Tibial artery (tissue), 4 donors: ENCODE data around the gene C1orf74.

Source experiments
- DNase-seq, 2 donors: peaks; one replicate each; pipeline ENCODE4 v3.0.0-alpha.2; 2019
- H3K27ac ChIP-seq, 2 donors: fragments of 200-600 bp; sonication (generic) in 1 of 2; 1 replicate in 1 of 2; 2 replicates in 1 of 2; pipeline ENCODE4 v1.5.1; 2018 to 2019; ENCODE audit warnings: mild to moderate bottlenecking in 1 of 2
- H3K27me3 ChIP-seq, 2 donors: fragments of 200-600 bp; sonication (generic) in 1 of 2; one replicate each; pipeline versions ENCODE4 v1.5.1 to v1.6.0; 2016 to 2019
- H3K36me3 ChIP-seq, 3 donors: fragments of 200-600 bp; sonication (generic) in 2 of 3; one replicate each; pipeline ENCODE4 v1.5.1; 2016 to 2019; ENCODE audit warnings: mild to moderate bottlenecking in 2 of 3
- H3K4me1 ChIP-seq, 4 donors: fragments of 200-600 bp; sonication (generic) in 2 of 4; 1 replicate in 3 of 4; 2 replicates in 1 of 4; pipeline ENCODE4 v1.5.1; 2016 to 2019
- H3K4me3 ChIP-seq, 2 donors: fragments of 200-600 bp; sonication (generic) in 1 of 2; 1 replicate in 1 of 2; 2 replicates in 1 of 2; pipeline ENCODE4 v1.5.1; 2018 to 2019; ENCODE audit warnings: mild to moderate bottlenecking in 2 of 2
- H3K9me3 ChIP-seq, 3 donors: fragments of 200-600 bp; sonication (generic) in 1 of 3; one replicate each; pipeline ENCODE4 v1.5.1; 2016 to 2019
- intact Hi-C: fragments of 100-400 bp; cut with DNase I; formaldehyde crosslinking; loops from one replicate; pipeline ENCODE4 v1.15.0; 2023; ENCODE audit warnings: low total_unique reads
- TF ChIP-seq, protein P1 (sequence below), 2 experiments: fragments of 200-600 bp in 1 of 2; fragments of 450-650 bp in 1 of 2; IDR thresholded peaks; one replicate each; pipeline ENCODE4 v1.5.1; 2017 to 2019; ENCODE audit warnings: antibody characterized with exemption in 2 of 2, mild to moderate bottlenecking in 1 of 2, moderate library complexity in 1 of 2

The C1orf74 gene

GRCh38 chr1:209817691-209818090 lies 33.3 kb upstream of the C1orf74 start:
- DNase-seq = no peak
- H3K36me3 ChIP-seq = no peaks in the 10 kb centered on the region
- no peak overlapping the region for H3K4me3 ChIP-seq
- intact Hi-C loops = no loop called here
- H3K9me3 ChIP-seq = no peaks in the 10 kb centered on the region
- H3K27me3 ChIP-seq = peaks cover 0 to 15% of the 10 kb centered on the region in 2 donors
- TF ChIP-seq, protein P1, sequence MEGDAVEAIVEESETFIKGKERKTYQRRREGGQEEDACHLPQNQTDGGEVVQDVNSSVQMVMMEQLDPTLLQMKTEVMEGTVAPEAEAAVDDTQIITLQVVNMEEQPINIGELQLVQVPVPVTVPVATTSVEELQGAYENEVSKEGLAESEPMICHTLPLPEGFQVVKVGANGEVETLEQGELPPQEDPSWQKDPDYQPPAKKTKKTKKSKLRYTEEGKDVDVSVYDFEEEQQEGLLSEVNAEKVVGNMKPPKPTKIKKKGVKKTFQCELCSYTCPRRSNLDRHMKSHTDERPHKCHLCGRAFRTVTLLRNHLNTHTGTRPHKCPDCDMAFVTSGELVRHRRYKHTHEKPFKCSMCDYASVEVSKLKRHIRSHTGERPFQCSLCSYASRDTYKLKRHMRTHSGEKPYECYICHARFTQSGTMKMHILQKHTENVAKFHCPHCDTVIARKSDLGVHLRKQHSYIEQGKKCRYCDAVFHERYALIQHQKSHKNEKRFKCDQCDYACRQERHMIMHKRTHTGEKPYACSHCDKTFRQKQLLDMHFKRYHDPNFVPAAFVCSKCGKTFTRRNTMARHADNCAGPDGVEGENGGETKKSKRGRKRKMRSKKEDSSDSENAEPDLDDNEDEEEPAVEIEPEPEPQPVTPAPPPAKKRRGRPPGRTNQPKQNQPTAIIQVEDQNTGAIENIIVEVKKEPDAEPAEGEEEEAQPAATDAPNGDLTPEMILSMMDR (IDR thresholded peaks at IDR 0.05) = no peak
- no peak overlapping the region for H3K27ac ChIP-seq
- H3K4me1 ChIP-seq = no peaks in the 10 kb centered on the region

DNA sequence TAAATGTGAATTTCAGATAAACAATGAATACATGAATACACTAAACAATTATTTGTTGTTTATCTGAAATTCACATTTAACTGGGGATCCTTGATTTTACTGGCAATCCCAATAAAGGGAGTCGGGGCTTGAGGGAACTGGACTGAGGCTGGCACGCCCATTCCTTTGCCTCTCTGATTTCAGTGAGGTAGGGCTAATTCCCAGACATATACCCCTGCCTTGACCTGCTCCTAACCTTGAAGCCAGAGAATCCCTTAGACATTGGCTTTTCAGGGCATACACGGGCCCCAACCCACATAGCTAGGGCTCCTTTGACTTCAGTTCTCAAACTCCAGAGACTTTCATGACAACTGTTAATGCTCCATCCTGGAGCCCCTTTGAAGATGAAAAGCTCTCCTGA lies 32.6 kb upstream of the C1orf74 start:
- no peaks in the 10 kb centered on the region for H3K4me1 ChIP-seq
- TF ChIP-seq, protein P1 (IDR thresholded peaks at IDR 0.05) = no peak
- H3K27ac ChIP-seq = no peak overlapping the region
- H3K27me3 ChIP-seq = peaks cover 0 to 8% of the 10 kb centered on the region in 2 donors
- no peak for DNase-seq
- no peaks in the 10 kb centered on the region for H3K9me3 ChIP-seq
- intact Hi-C loops = no loop called here
- H3K4me3 ChIP-seq = no peak overlapping the region
- H3K36me3 ChIP-seq = no peaks in the 10 kb centered on the region

GRCh38 chr1:209815931-209816341 lies 31.6 kb upstream of the C1orf74 start:
- TF ChIP-seq, protein P1 (IDR thresholded peaks at IDR 0.05) = no peak
- H3K36me3 ChIP-seq = no peaks in the 10 kb centered on the region
- H3K27ac ChIP-seq = no peak overlapping the region
- peaks cover 0 to 8% of the 10 kb centered on the region in 2 donors for H3K27me3 ChIP-seq
- no peak overlapping the region for H3K4me3 ChIP-seq
- DNase-seq = no peak
- H3K9me3 ChIP-seq = no peaks in the 10 kb centered on the region
- intact Hi-C loops = no loop called here
- H3K4me1 ChIP-seq = no peaks in the 10 kb centered on the region

GRCh38 chr1:209815490-209815889 lies 31.1 kb upstream of the C1orf74 start:
- H3K4me1 ChIP-seq = no peaks in the 10 kb centered on the region
- intact Hi-C loops = no loop called here

GRCh38 chr1:209813902-209814301 lies 29.5 kb upstream of the C1orf74 start:
- H3K4me3 ChIP-seq = no peak overlapping the region
- H3K27ac ChIP-seq = no peak overlapping the region
- no peaks in the 10 kb centered on the region for H3K4me1 ChIP-seq
- DNase-seq = no peak
- H3K27me3 ChIP-seq = peaks cover 0 to 4% of the 10 kb centered on the region in 2 donors
- no peaks in the 10 kb centered on the region for H3K9me3 ChIP-seq
- intact Hi-C loops = no loop called here
- no peaks in the 10 kb centered on the region for H3K36me3 ChIP-seq
- TF ChIP-seq, protein P1 (IDR thresholded peaks at IDR 0.05) = no peak

More at GRCh38 chr1:209815490-209815889, 31.1 kb upstream of the C1orf74 start:
- no peak for DNase-seq
- Histone ChIP-seq H3K27ac (no peak overlapping the region), H3K4me3 (no peak overlapping the region), H3K9me3 (no peaks in the 10 kb centered on the region), H3K27me3 (peaks cover 0 to 8% of the 10 kb centered on the region in 2 donors), H3K36me3 (no peaks in the 10 kb centered on the region)
- TF ChIP-seq, protein P1 (IDR thresholded peaks at IDR 0.05) = no peak

- intact Hi-C loops = no loop called here
- TF ChIP-seq, protein P1 (IDR thresholded peaks at IDR 0.05) = no peak
- Histone ChIP-seq H3K4me3 (no peak overlapping the region), H3K9me3 (no peaks in the 10 kb centered on the region), H3K27ac (no peak overlapping the region), H3K27me3 (peaks cover 0 to 6% of the 10 kb centered on the region in 2 donors), H3K36me3 (no peaks in the 10 kb centered on the region), H3K4me1 (peaks cover 0 to 6% (median 3%) of the 10 kb centered on the region in 4 donors)
- no peak for DNase-seq
Measured at GRCh38 chr1:209810783-209811182, 26.4 kb upstream of the C1orf74 start.
